ENCODE measurements around the gene RNF126.
A peak's percentile ranks its signal among the peaks of the same experiment; 100 is the strongest.
"Not testable (repeated sequence)": the region's sequence is repeated elsewhere in the genome, so short reads cannot be mapped to it uniquely, and the experiment has no call there.

RNF126 gene

GRCh38 chr19:662962-663681, at the start of gene RNF126:
Gene RNF126 (minus strand): TSS chr19:663214. CDS start chr19:663121, 93 bp downstream.
- DNase-seq, result peak; percentile 93

GRCh38 chr19:711254-711653, 48.2 kb upstream of the RNF126 start:
- DNase-seq, result no peak

- no peak for DNase-seq
Measured at GRCh38 chr19:710767-711166, 47.8 kb upstream of the RNF126 start.

- no peak for DNase-seq
Measured at GRCh38 chr19:709965-710571, 47.1 kb upstream of the RNF126 start.

GRCh38 chr19:709196-709964, 46.4 kb upstream of the RNF126 start:
- DNase-seq, result no peak

- no peak for DNase-seq
Measured at GRCh38 chr19:708154-709143, 45.4 kb upstream of the RNF126 start, which contains the start of gene PALM. Gene PALM (plus strand): TSS chr19:708935. CDS start chr19:709147, 212 bp downstream.

- peak; percentile 16 for DNase-seq
Measured at GRCh38 chr19:704447-704741, 41.4 kb upstream of the RNF126 start.

GRCh38 chr19:703651-704446, 40.8 kb upstream of the RNF126 start:
- peak; percentile 89 for DNase-seq

- no peak for DNase-seq
Measured at GRCh38 chr19:703329-703650, 40.3 kb upstream of the RNF126 start.

GRCh38 chr19:702847-703246, 39.8 kb upstream of the RNF126 start:
- not testable (repeated sequence) for DNase-seq

GRCh38 chr19:699885-700284, 36.9 kb upstream of the RNF126 start:
- DNase-seq, result peak; percentile 34

- DNase-seq, result not testable (repeated sequence)
Measured at GRCh38 chr19:698529-698928, 35.5 kb upstream of the RNF126 start.

- no peak for DNase-seq
Measured at GRCh38 chr19:695352-695949, 32.4 kb upstream of the RNF126 start, which contains the start of gene PRSS57. Gene PRSS57 (minus strand): TSS chr19:695452. CDS start chr19:695430, 22 bp downstream.

GRCh38 chr19:694481-695351, 31.7 kb upstream of the RNF126 start:
- DNase-seq, result no peak

GRCh38 chr19:690203-690602, 27.2 kb upstream of the RNF126 start:
- no peak for DNase-seq

- no peak for DNase-seq
Measured at GRCh38 chr19:688992-689391, 26.0 kb upstream of the RNF126 start.

- no peak for DNase-seq
Measured at GRCh38 chr19:688214-688613, 25.2 kb upstream of the RNF126 start.

GRCh38 chr19:687569-688166, 24.7 kb upstream of the RNF126 start:
- no peak for DNase-seq

GRCh38 chr19:686589-687297, 23.7 kb upstream of the RNF126 start:
- no peak for DNase-seq

All from activated CD4-positive, alpha-beta T cell treated with anti-CD3 and anti-CD28 coated beads for 48 hours (primary cell).